ENCODE data around the gene SPATA31C1. TPM values are rescaled to one million over a fixed set of nuclear protein-coding genes. Genes with fewer than 3 reads are reported as not detected.
"Not testable (repeated sequence)": the region's sequence is repeated elsewhere in the genome, so short reads cannot be mapped to it uniquely, and the experiment has no call there.

The SPATA31C1 gene
- total RNA-seq, 1 experiment from 2014 or later: not detected

DNA sequence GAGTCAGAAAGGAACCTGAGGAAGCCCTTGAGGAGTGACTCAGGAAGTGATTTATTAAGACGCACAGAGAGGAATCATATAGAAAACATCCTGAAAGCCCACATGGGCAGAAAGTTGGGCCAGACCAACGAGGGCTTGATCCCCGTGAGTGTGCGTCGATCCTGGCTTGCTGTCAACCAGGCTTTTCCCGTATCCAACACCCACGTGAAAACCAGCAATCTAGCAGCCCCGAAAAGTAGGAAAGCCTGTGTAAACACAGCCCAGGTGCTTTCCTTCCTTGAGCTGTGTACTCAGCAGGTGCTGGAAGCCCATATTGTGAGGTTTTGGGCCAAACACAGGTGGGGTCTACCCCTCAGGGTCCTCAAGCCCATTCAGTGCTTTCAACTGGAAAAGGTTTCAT lies 3.8 kb downstream of the SPATA31C1 start:
- H4K20me1 ChIP-seq (ENCODE audit: insufficient read depth); H3K36me3 ChIP-seq (ENCODE audit: control insufficient read depth in 1 of 2, insufficient read depth in 2 of 2, low read length in 2 of 2); H2AFZ ChIP-seq (ENCODE audit: low read depth, low read length, poor library complexity, severe bottlenecking); H3K27ac ChIP-seq (ENCODE audit: low read depth, low read length); CTCF ChIA-PET; H3K79me2 ChIP-seq (ENCODE audit: insufficient read depth, low read length); H3K9me3 ChIP-seq (ENCODE audit: control insufficient read depth in 1 of 2, insufficient read depth in 1 of 2, low read depth in 1 of 2, low read length in 2 of 2); H3K4me3 ChIP-seq (replicated peaks in 1 of 2; ENCODE audit: low read depth in 1 of 2, low read length in 2 of 2); H3K27me3 ChIP-seq (ENCODE audit: insufficient read depth, low read length); H3K4me2 ChIP-seq (ENCODE audit: low read length); BruUV-seq (replicated peaks); RAD21 ChIA-PET (ENCODE audit: low non-redundant PET in 1 of 2, low total read pairs in 2 of 2, uncharacterized antibody in 2 of 2, unreplicated experiment in 2 of 2); H3K9me2 ChIP-seq (ENCODE audit: insufficient read depth); ATAC-seq; DNase-seq (ENCODE audit: low read depth, low spot score); H3K9ac ChIP-seq (ENCODE audit: low read length); POLR2A ChIA-PET; intact Hi-C loops (cut with micrococcal nuclease); H3K4me1 ChIP-seq (ENCODE audit: control insufficient read depth in 1 of 2, insufficient read depth in 2 of 2, low read length in 2 of 2): not testable (repeated sequence)

DNA sequence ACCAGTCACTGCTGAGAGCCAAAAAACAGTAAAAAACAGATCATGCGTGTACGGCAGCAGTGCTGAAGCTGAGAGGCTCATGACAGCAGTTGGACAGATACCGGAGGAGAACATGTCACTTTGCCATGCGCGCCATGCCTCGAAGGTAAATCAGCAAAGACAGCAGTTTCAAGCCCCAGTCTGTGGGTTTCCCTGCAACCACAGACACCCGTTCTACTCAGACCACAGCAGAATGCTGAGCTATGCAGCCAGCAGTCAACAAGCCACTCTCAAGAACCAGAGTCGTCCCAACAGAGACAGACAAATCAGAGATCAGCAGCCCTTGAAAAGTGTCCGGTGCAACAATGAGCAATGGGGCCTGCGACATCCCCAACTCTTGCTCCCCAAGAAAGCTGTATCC lies 5.2 kb downstream of the SPATA31C1 start:
- H3K9ac ChIP-seq (ENCODE audit: low read length); H2AFZ ChIP-seq (ENCODE audit: low read depth, low read length, poor library complexity, severe bottlenecking); CTCF ChIA-PET; H4K20me1 ChIP-seq (ENCODE audit: insufficient read depth); RAD21 ChIA-PET (ENCODE audit: low non-redundant PET in 1 of 2, low total read pairs in 2 of 2, uncharacterized antibody in 2 of 2, unreplicated experiment in 2 of 2); H3K9me2 ChIP-seq (ENCODE audit: insufficient read depth); H3K4me1 ChIP-seq (ENCODE audit: control insufficient read depth in 1 of 2, insufficient read depth in 2 of 2, low read length in 2 of 2); H3K27me3 ChIP-seq (ENCODE audit: insufficient read depth, low read length); BruUV-seq (replicated peaks); H3K36me3 ChIP-seq (ENCODE audit: control insufficient read depth in 1 of 2, insufficient read depth in 2 of 2, low read length in 2 of 2); H3K4me2 ChIP-seq (ENCODE audit: low read length); DNase-seq (ENCODE audit: low read depth, low spot score); H3K79me2 ChIP-seq (ENCODE audit: insufficient read depth, low read length); H3K4me3 ChIP-seq (replicated peaks in 1 of 2; ENCODE audit: low read depth in 1 of 2, low read length in 2 of 2); POLR2A ChIA-PET; H3K27ac ChIP-seq (ENCODE audit: low read depth, low read length); intact Hi-C loops (cut with micrococcal nuclease); ATAC-seq; H3K9me3 ChIP-seq (ENCODE audit: control insufficient read depth in 1 of 2, insufficient read depth in 1 of 2, low read depth in 1 of 2, low read length in 2 of 2): not testable (repeated sequence)

DNA sequence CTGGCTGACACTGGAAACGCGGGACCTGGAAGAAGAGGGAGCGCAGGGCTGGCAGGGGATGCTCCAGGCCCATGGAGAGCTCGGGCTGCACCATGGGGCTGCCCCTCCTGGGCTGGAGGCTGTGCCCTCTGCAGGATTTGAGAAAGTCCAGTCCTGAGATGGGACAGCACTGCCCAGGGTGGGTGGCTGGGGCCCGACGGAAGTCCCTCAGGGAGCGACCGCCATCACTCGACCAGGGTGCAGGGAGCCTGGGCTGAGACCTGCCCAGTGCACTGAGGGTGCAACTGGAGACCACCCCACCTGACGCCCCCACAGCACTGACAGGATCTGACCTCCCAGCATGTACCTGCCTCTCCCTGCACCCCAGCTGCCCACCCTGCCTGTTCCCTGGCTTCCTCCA lies 7.1 kb downstream of the SPATA31C1 start:
- BruUV-seq (replicated peaks); H3K9ac ChIP-seq (ENCODE audit: low read length); H3K4me1 ChIP-seq (ENCODE audit: control insufficient read depth in 1 of 2, insufficient read depth in 2 of 2, low read length in 2 of 2); H3K27me3 ChIP-seq (ENCODE audit: insufficient read depth, low read length); DNase-seq (ENCODE audit: low read depth, low spot score); H3K9me3 ChIP-seq (ENCODE audit: control insufficient read depth in 1 of 2, insufficient read depth in 1 of 2, low read depth in 1 of 2, low read length in 2 of 2); H4K20me1 ChIP-seq (ENCODE audit: insufficient read depth); H2AFZ ChIP-seq (ENCODE audit: low read depth, low read length, poor library complexity, severe bottlenecking); CTCF ChIA-PET; H3K36me3 ChIP-seq (ENCODE audit: control insufficient read depth in 1 of 2, insufficient read depth in 2 of 2, low read length in 2 of 2); H3K4me2 ChIP-seq (ENCODE audit: low read length); RAD21 ChIA-PET (ENCODE audit: low non-redundant PET in 1 of 2, low total read pairs in 2 of 2, uncharacterized antibody in 2 of 2, unreplicated experiment in 2 of 2); H3K4me3 ChIP-seq (replicated peaks in 1 of 2; ENCODE audit: low read depth in 1 of 2, low read length in 2 of 2); H3K9me2 ChIP-seq (ENCODE audit: insufficient read depth); intact Hi-C loops (cut with micrococcal nuclease); H3K79me2 ChIP-seq (ENCODE audit: insufficient read depth, low read length); POLR2A ChIA-PET; H3K27ac ChIP-seq (ENCODE audit: low read depth, low read length): not testable (repeated sequence)
- ATAC-seq: peak; percentile 62; the same call in 1 of the 2 replicates

DNA sequence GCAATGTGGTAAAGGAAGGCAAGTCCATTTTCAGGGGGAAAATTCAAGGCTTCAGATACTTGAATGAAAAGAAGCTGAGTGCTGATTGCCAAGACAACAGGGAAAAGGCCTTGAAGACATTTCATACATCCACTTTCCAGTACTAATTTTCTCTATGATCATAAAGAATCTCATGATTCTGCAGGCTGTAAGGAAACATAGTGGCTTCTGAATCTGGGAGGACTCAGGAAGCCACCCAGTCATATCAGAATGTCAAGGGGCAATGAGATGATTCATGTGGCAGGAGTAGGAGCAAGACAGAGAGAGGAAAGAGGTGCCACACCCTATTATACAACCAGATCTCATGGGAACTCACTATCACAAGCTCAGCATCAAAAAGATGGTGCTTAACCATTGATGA lies 11.4 kb downstream of the SPATA31C1 start:
- H4K20me1 ChIP-seq (ENCODE audit: insufficient read depth); H3K9me3 ChIP-seq (ENCODE audit: control insufficient read depth in 1 of 2, insufficient read depth in 1 of 2, low read depth in 1 of 2, low read length in 2 of 2); H3K27ac ChIP-seq (ENCODE audit: low read depth, low read length); H3K4me1 ChIP-seq (ENCODE audit: control insufficient read depth in 1 of 2, insufficient read depth in 2 of 2, low read length in 2 of 2); BruUV-seq (replicated peaks); H3K27me3 ChIP-seq (ENCODE audit: insufficient read depth, low read length); H3K9me2 ChIP-seq (ENCODE audit: insufficient read depth); ATAC-seq; POLR2A ChIA-PET; H3K36me3 ChIP-seq (ENCODE audit: control insufficient read depth in 1 of 2, insufficient read depth in 2 of 2, low read length in 2 of 2); H3K4me3 ChIP-seq (replicated peaks in 1 of 2; ENCODE audit: low read depth in 1 of 2, low read length in 2 of 2); H3K79me2 ChIP-seq (ENCODE audit: insufficient read depth, low read length); CTCF ChIA-PET; H3K4me2 ChIP-seq (ENCODE audit: low read length); RAD21 ChIA-PET (ENCODE audit: low non-redundant PET in 1 of 2, low total read pairs in 2 of 2, uncharacterized antibody in 2 of 2, unreplicated experiment in 2 of 2); intact Hi-C loops (cut with micrococcal nuclease); H2AFZ ChIP-seq (ENCODE audit: low read depth, low read length, poor library complexity, severe bottlenecking); H3K9ac ChIP-seq (ENCODE audit: low read length); DNase-seq (ENCODE audit: low read depth, low spot score): not testable (repeated sequence)

DNA sequence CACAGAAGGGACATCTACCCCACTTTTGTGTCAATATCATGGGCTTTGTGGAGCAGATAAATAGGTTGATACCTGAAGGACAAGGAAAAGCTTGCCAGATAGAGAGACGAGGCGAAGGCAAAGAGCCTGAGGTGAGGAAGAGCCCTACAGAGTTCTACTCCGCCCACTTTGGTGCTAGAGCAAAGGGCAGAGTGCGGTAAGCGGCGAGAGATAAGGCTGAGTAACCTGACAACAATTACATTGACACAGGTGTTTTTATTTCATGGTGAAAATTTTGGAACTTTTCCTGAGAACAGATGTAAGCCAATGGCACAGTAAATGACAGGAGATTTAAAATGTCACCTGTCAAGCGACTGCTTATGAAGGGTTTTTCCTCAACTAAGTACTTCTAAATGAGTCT lies 16.7 kb downstream of the SPATA31C1 start:
- intact Hi-C loops (cut with micrococcal nuclease); H3K36me3 ChIP-seq (ENCODE audit: control insufficient read depth in 1 of 2, insufficient read depth in 2 of 2, low read length in 2 of 2); H3K4me2 ChIP-seq (ENCODE audit: low read length); H3K4me1 ChIP-seq (ENCODE audit: control insufficient read depth in 1 of 2, insufficient read depth in 2 of 2, low read length in 2 of 2); H3K79me2 ChIP-seq (ENCODE audit: insufficient read depth, low read length); ATAC-seq; H4K20me1 ChIP-seq (ENCODE audit: insufficient read depth); H3K9me3 ChIP-seq (ENCODE audit: control insufficient read depth in 1 of 2, insufficient read depth in 1 of 2, low read depth in 1 of 2, low read length in 2 of 2); H3K27ac ChIP-seq (ENCODE audit: low read depth, low read length); BruUV-seq (replicated peaks); H3K27me3 ChIP-seq (ENCODE audit: insufficient read depth, low read length); H3K4me3 ChIP-seq (replicated peaks in 1 of 2; ENCODE audit: low read depth in 1 of 2, low read length in 2 of 2); CTCF ChIA-PET; POLR2A ChIA-PET; RAD21 ChIA-PET (ENCODE audit: low non-redundant PET in 1 of 2, low total read pairs in 2 of 2, uncharacterized antibody in 2 of 2, unreplicated experiment in 2 of 2); H3K9me2 ChIP-seq (ENCODE audit: insufficient read depth); DNase-seq (ENCODE audit: low read depth, low spot score); H2AFZ ChIP-seq (ENCODE audit: low read depth, low read length, poor library complexity, severe bottlenecking); H3K9ac ChIP-seq (ENCODE audit: low read length): not testable (repeated sequence)

All from HCT116 (cell line).